H1 (cell line): ENCODE data around the gene ADCY6.

Source experiments
- BACH1 ChIP-seq: IDR thresholded peaks from 2 replicates; pipeline ENCODE4 v1.6.1; 2012; ENCODE audit warnings: low read length, improper control_type of control experiment
- BRCA1 ChIP-seq: IDR thresholded peaks from 2 replicates; pipeline ENCODE4 v1.6.1; 2012; ENCODE audit warnings: low read depth, low read length, improper control_type of control experiment
- EP300 ChIP-seq, 2 experiments: IDR thresholded peaks; 1 replicate in 1 of 2; 2 replicates in 1 of 2; pipeline ENCODE4 v1.6.1; 2011 to 2012; ENCODE audit warnings: low read depth in 2 of 2, low read length in 2 of 2, mild to moderate bottlenecking in 2 of 2, borderline replicate concordance in 1 of 2, inconsistent platforms in 1 of 2, moderate library complexity in 1 of 2
- POLR2A ChIP-seq, 2 experiments: IDR thresholded peaks; 1 replicate in 1 of 2; 2 replicates in 1 of 2; pipeline ENCODE4 v1.6.1; 2011; ENCODE audit warnings: low read depth in 2 of 2, low read length in 2 of 2, mild to moderate bottlenecking in 2 of 2; ENCODE audit errors: control extremely low read depth in 1 of 2
- POLR2AphosphoS5 ChIP-seq: IDR thresholded peaks from 2 replicates; pipeline ENCODE4 v1.6.1; 2011; ENCODE audit warnings: low read depth, low read length
- SP1 ChIP-seq: IDR thresholded peaks from 2 replicates; pipeline ENCODE4 v1.6.1; 2011; ENCODE audit warnings: low read depth, low read length
- SP2 ChIP-seq: IDR thresholded peaks from 2 replicates; pipeline ENCODE4 v1.6.1; 2012; ENCODE audit warnings: mild to moderate bottlenecking, low read length, inconsistent platforms
- TF ChIP-seq, protein P1 (sequence below), 3 experiments: IDR thresholded peaks; 1 replicate in 2 of 3; 2 replicates in 1 of 3; pipeline versions ENCODE4 v1.5.1 to v1.6.1; 2011; ENCODE audit warnings: low read length in 3 of 3, mild to moderate bottlenecking in 3 of 3, inconsistent platforms in 2 of 3, low read depth in 1 of 3, moderate library complexity in 1 of 3; ENCODE audit not compliant: insufficient read depth in 1 of 3; ENCODE audit errors: control extremely low read depth in 1 of 3
- TF ChIP-seq, protein P2 (sequence below): IDR thresholded peaks from 2 replicates; pipeline ENCODE4 v1.6.1; 2012; ENCODE audit warnings: inconsistent platforms

DNA sequence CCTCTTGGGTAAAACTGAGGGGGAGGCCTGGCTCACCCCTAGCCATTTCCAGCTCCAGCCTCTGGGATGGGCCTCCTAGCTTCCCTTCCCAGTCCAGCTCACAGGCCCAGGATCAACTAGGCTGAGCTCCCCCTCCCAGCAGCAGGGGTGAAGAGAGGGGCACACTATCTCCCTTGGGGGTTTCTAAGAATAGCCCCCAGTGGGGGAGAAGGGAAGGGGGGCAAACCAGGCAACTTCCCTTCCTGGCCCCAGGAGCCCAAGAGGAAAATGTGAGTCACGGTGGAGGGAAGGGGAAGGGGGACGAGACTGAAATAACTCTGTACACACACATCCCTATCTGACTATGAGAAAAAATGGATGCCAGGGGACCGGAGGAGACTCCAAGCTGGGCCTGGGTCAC lies 9.0 kb downstream of the ADCY6 start:
- TF ChIP-seq SP1, result no peak
- TF ChIP-seq BACH1, result no peak
- no peak for TF ChIP-seq EP300 (IDR thresholded peaks at IDR 0.05; ENCODE audit: borderline replicate concordance in 1 of 2, low read depth in 2 of 2, low read length in 2 of 2)
- TF ChIP-seq, protein P1, sequence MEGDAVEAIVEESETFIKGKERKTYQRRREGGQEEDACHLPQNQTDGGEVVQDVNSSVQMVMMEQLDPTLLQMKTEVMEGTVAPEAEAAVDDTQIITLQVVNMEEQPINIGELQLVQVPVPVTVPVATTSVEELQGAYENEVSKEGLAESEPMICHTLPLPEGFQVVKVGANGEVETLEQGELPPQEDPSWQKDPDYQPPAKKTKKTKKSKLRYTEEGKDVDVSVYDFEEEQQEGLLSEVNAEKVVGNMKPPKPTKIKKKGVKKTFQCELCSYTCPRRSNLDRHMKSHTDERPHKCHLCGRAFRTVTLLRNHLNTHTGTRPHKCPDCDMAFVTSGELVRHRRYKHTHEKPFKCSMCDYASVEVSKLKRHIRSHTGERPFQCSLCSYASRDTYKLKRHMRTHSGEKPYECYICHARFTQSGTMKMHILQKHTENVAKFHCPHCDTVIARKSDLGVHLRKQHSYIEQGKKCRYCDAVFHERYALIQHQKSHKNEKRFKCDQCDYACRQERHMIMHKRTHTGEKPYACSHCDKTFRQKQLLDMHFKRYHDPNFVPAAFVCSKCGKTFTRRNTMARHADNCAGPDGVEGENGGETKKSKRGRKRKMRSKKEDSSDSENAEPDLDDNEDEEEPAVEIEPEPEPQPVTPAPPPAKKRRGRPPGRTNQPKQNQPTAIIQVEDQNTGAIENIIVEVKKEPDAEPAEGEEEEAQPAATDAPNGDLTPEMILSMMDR (IDR thresholded peaks at IDR 0.05; ENCODE audit: control extremely low read depth in 1 of 3, insufficient read depth in 1 of 3, low read depth in 1 of 3, low read length in 3 of 3), result no peak
- no peak for TF ChIP-seq POLR2AphosphoS5
- TF ChIP-seq, protein P2, sequence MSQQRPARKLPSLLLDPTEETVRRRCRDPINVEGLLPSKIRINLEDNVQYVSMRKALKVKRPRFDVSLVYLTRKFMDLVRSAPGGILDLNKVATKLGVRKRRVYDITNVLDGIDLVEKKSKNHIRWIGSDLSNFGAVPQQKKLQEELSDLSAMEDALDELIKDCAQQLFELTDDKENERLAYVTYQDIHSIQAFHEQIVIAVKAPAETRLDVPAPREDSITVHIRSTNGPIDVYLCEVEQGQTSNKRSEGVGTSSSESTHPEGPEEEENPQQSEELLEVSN, result no peak
- TF ChIP-seq POLR2A (IDR thresholded peaks at IDR 0.05; ENCODE audit: control extremely low read depth in 1 of 2, low read depth in 2 of 2, low read length in 2 of 2), result no peak
- no peak for TF ChIP-seq BRCA1
- no peak for TF ChIP-seq SP2
